Midbrain (tissue), 1 donor: ENCODE results near the gene TOX2.

Experiments used
- DNase-seq: peaks from one replicate; lab custom pipeline; 2025; lab: John Stamatoyannopoulos, UW

The TOX2 gene

GRCh38 chr20:43915211-43916072 lies 790 bp downstream of the TOX2 start:
- no peak for DNase-seq

- DNase-seq: no peak
Measured at GRCh38 chr20:43916073-43916880, 1.6 kb downstream of the TOX2 start.

- no peak for DNase-seq
Measured at GRCh38 chr20:43916881-43917371, 2.3 kb downstream of the TOX2 start.

- DNase-seq: no peak
Measured at GRCh38 chr20:43917380-43917779, 2.7 kb downstream of the TOX2 start.

- no peak for DNase-seq
Measured at GRCh38 chr20:43919686-43920403, 5.2 kb downstream of the TOX2 start.

- no peak for DNase-seq
Measured at GRCh38 chr20:43920797-43921196, 6.1 kb downstream of the TOX2 start.

GRCh38 chr20:43921227-43921780 lies 6.7 kb downstream of the TOX2 start:
- DNase-seq: no peak

- no peak for DNase-seq
Measured at GRCh38 chr20:43922614-43923013, 8.0 kb downstream of the TOX2 start.

GRCh38 chr20:43923322-43923721 lies 8.7 kb downstream of the TOX2 start:
- no peak for DNase-seq

GRCh38 chr20:43923917-43924316 lies 9.3 kb downstream of the TOX2 start:
- DNase-seq: no peak

GRCh38 chr20:43925215-43925614 lies 10.6 kb downstream of the TOX2 start:
- no peak for DNase-seq

- no peak for DNase-seq
Measured at GRCh38 chr20:43925801-43926200, 11.1 kb downstream of the TOX2 start.

GRCh38 chr20:43926287-43927050 lies 11.8 kb downstream of the TOX2 start:
- DNase-seq: no peak

- no peak for DNase-seq
Measured at GRCh38 chr20:43931976-43932375, 17.3 kb downstream of the TOX2 start.

- no peak for DNase-seq
Measured at GRCh38 chr20:43934833-43935232, 20.2 kb downstream of the TOX2 start.

- no peak for DNase-seq
Measured at GRCh38 chr20:43936104-43936770, 21.6 kb downstream of the TOX2 start.

- no peak for DNase-seq
Measured at GRCh38 chr20:43936805-43937204, 22.2 kb downstream of the TOX2 start.

- no peak for DNase-seq
Measured at GRCh38 chr20:43937591-43937990, 22.9 kb downstream of the TOX2 start.

GRCh38 chr20:43938017-43938655 lies 23.5 kb downstream of the TOX2 start:
- no peak for DNase-seq
